H9 (cell line): ENCODE data around the gene FAM174C. TPM values are rescaled to one million over a fixed set of nuclear protein-coding genes. Genes with fewer than 3 reads are reported as not detected.

Experiments
- DNase-seq: peaks from one replicate; pipeline ENCODE4 v3.0.0-alpha.2; 2017
- H2AFZ ChIP-seq: one replicate; pipeline ENCODE4 v1.6.1; 2013; ENCODE audit warnings: mild to moderate bottlenecking, low read length, control low read depth, moderate library complexity
- H2AK5ac ChIP-seq: 2 replicates; pipeline ENCODE4 v1.6.1; 2013; ENCODE audit warnings: low read length, control low read depth, mixed read lengths; ENCODE audit not compliant: insufficient read length
- H2BK120ac ChIP-seq: one replicate; pipeline ENCODE4 v1.6.1; 2013; ENCODE audit warnings: low read depth, mild to moderate bottlenecking, low read length, control low read depth, inconsistent platforms; ENCODE audit not compliant: poor library complexity, severe bottlenecking
- H2BK12ac ChIP-seq: 2 replicates; pipeline ENCODE4 v1.6.1; 2013; ENCODE audit warnings: low read length, control low read depth, mixed read lengths, low read depth; ENCODE audit not compliant: insufficient read length
- H2BK15ac ChIP-seq: 2 replicates; pipeline ENCODE4 v1.6.1; 2013; ENCODE audit warnings: low read depth, low read length, control low read depth
- H2BK20ac ChIP-seq: one replicate; pipeline ENCODE4 v1.6.1; 2013; ENCODE audit warnings: low read depth, mild to moderate bottlenecking, low read length, control low read depth, inconsistent platforms; ENCODE audit not compliant: poor library complexity, severe bottlenecking
- H2BK5ac ChIP-seq: 2 replicates; pipeline ENCODE4 v1.6.1; 2013; ENCODE audit warnings: low read length, control low read depth, mixed read lengths; ENCODE audit not compliant: insufficient read length
- H3K14ac ChIP-seq: 2 replicates; pipeline ENCODE4 v1.6.1; 2013; ENCODE audit warnings: low read length, control low read depth; ENCODE audit not compliant: insufficient read depth
- H3K18ac ChIP-seq: 2 replicates; pipeline ENCODE4 v1.6.1; 2013; ENCODE audit warnings: low read depth, mild to moderate bottlenecking, mixed read lengths, low read length, control low read depth; ENCODE audit not compliant: insufficient read length
- H3K23ac ChIP-seq: 2 replicates; pipeline ENCODE4 v1.6.1; 2013; ENCODE audit warnings: low read length, control low read depth, mixed read lengths, low read depth; ENCODE audit not compliant: insufficient read length
- H3K23me2 ChIP-seq: 2 replicates; pipeline ENCODE4 v1.6.1; 2013; ENCODE audit warnings: low read depth, mild to moderate bottlenecking, mixed read lengths, low read length, control low read depth; ENCODE audit not compliant: insufficient read length, poor library complexity, severe bottlenecking
- H3K27ac ChIP-seq: 2 replicates; pipeline ENCODE4 v1.5.1; 2013; ENCODE audit warnings: low read length, control low read depth, mixed read lengths, low read depth; ENCODE audit not compliant: insufficient read length
- H3K27me3 ChIP-seq: 2 replicates; pipeline ENCODE4 v1.6.1; 2013; ENCODE audit warnings: low read length, control low read depth, inconsistent platforms; ENCODE audit not compliant: insufficient read depth
- H3K4ac ChIP-seq: 2 replicates; pipeline ENCODE4 v1.6.1; 2013; ENCODE audit warnings: low read depth, mild to moderate bottlenecking, control low read depth, inconsistent platforms, low read length, moderate library complexity
- H3K4me1 ChIP-seq: 2 replicates; pipeline ENCODE4 v1.6.1; 2013; ENCODE audit warnings: low read length, control low read depth, inconsistent platforms; ENCODE audit not compliant: insufficient read depth
- H3K4me2 ChIP-seq: 2 replicates; pipeline ENCODE4 v1.6.1; 2013; ENCODE audit warnings: low read length, control low read depth, mixed read lengths; ENCODE audit not compliant: insufficient read length, insufficient read depth
- H3K56ac ChIP-seq: 2 replicates; pipeline ENCODE4 v1.6.1; 2013; ENCODE audit warnings: low read depth, mild to moderate bottlenecking, mixed read lengths, low read length, control low read depth; ENCODE audit not compliant: insufficient read length
- H3K79me1 ChIP-seq: 2 replicates; pipeline ENCODE4 v1.6.1; 2013; ENCODE audit warnings: low read depth, mild to moderate bottlenecking, moderate library complexity, low read length, control low read depth, inconsistent platforms; ENCODE audit not compliant: insufficient read depth, poor library complexity, severe bottlenecking
- H3K79me2 ChIP-seq: 2 replicates; pipeline ENCODE4 v1.6.1; 2013; ENCODE audit warnings: low read length, control low read depth, inconsistent platforms; ENCODE audit not compliant: insufficient read depth
- H3K9ac ChIP-seq: 2 replicates; pipeline ENCODE4 v1.6.1; 2013; ENCODE audit warnings: low read length, control low read depth, mixed read lengths; ENCODE audit not compliant: insufficient read length; ENCODE audit errors: extremely low read depth
- H3K9me3 ChIP-seq: one replicate; pipeline ENCODE4 v1.6.1; 2013; ENCODE audit warnings: low read depth, low read length, inconsistent platforms; ENCODE audit not compliant: control insufficient read depth
- H3T11ph ChIP-seq: one replicate; pipeline ENCODE4 v1.6.1; 2013; ENCODE audit warnings: mild to moderate bottlenecking, low read length, control low read depth, inconsistent platforms
- H4K20me1 ChIP-seq: one replicate; pipeline ENCODE4 v1.6.1; 2013; ENCODE audit not compliant: control insufficient read depth, insufficient read length, insufficient read depth
- H4K5ac ChIP-seq: 2 replicates; pipeline ENCODE4 v1.6.1; 2013; ENCODE audit warnings: low read depth, mild to moderate bottlenecking, mixed read lengths, low read length, control low read depth; ENCODE audit not compliant: insufficient read length
- H4K8ac ChIP-seq: replicated peaks from 2 replicates; pipeline ENCODE4 v1.6.1; 2013; ENCODE audit warnings: low read length, control low read depth, mixed read lengths, low read depth; ENCODE audit not compliant: insufficient read length
- H4K91ac ChIP-seq: 2 replicates; pipeline ENCODE4 v1.6.1; 2013; ENCODE audit warnings: low read depth, mild to moderate bottlenecking, moderate library complexity, mixed read lengths, low read length, control low read depth; ENCODE audit not compliant: insufficient read length
- H3K27ac Mint-ChIP-seq, 3 experiments: 2 replicates in 2 of 3; 3 replicates in 1 of 3; pipeline ENCODE4 v1.8.0; 2020 to 2021; ENCODE audit warnings: mixed read lengths in 3 of 3, mild to moderate bottlenecking in 1 of 3, moderate library complexity in 1 of 3
- H3K27me3 Mint-ChIP-seq: 2 replicates; pipeline ENCODE4 v1.8.0; 2021; ENCODE audit warnings: low read depth, mild to moderate bottlenecking, moderate library complexity, mixed read lengths
- H3K36me3 Mint-ChIP-seq, 3 experiments: 2 replicates in 2 of 3; 3 replicates in 1 of 3; pipeline ENCODE4 v1.8.0; 2020 to 2021; ENCODE audit warnings: low read depth in 3 of 3, mixed read lengths in 3 of 3; ENCODE audit not compliant: insufficient read depth in 1 of 3
- H3K4me1 Mint-ChIP-seq, 2 experiments: 2 replicates each; pipeline ENCODE4 v1.8.0; 2020; ENCODE audit warnings: mixed read lengths in 2 of 2
- H3K4me3 Mint-ChIP-seq, 2 experiments: 2 replicates in 1 of 2; 3 replicates in 1 of 2; pipeline ENCODE4 v1.8.0; 2020 to 2021; ENCODE audit warnings: mild to moderate bottlenecking in 2 of 2, mixed read lengths in 2 of 2, moderate library complexity in 1 of 2
- H3K9me3 Mint-ChIP-seq, 2 experiments: 2 replicates in 1 of 2; 3 replicates in 1 of 2; pipeline ENCODE4 v1.8.0; 2020; ENCODE audit warnings: mild to moderate bottlenecking in 2 of 2, mixed read lengths in 2 of 2, moderate library complexity in 1 of 2
- CTCF ChIP-seq: fragments of 200-600 bp; sonication (generic); conservative IDR thresholded peaks from 3 replicates; pipeline ENCODE4 v1.8.0; 2021; ENCODE audit warnings: antibody characterized with exemption, mild to moderate bottlenecking
- WGBS: extraction: QIAGEN DNeasy Blood & Tissue Kit; methylation state at CpG from one replicate; pipeline ENCODE4 v1.1.7; 2013; ENCODE audit warnings: missing lambda C conversion rate, low lambda C conversion rate, mixed read lengths; ENCODE audit not compliant: insufficient read length; ENCODE audit errors: extremely low coverage; 5-methylcytosine and 5-hydroxymethylcytosine counted together
- total RNA-seq: library from RNA; stranded (reverse); gene quantifications from 2 replicates; pipeline ENCODE4 v1.2.1, GENCODE V29; 2021

FAM174C gene
- total RNA-seq, 1 experiment from 2014 or later = 63.0 TPM

DNA sequence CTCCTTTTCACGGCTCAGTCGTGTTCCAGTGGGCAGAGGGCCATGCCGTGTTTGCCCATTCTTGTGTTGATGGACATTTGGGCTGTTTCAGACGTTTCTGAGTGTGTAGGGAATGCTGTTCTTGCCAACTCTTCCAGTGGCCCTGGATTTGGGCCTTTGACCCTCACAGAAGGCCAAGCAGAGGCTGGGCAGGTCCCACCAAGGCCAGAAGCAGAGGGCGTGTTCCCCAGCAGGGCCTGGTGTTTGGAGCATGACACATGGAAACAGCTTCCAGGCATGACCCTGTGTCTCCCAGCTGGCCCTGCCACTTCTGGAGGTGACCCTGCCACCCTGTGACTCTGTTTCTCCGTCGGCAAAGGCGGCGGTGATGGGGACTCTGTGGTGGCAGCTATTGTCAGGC is 46.2 kb downstream of the FAM174C start:
- Histone ChIP-seq H2AFZ (no peak overlapping the region), H3K23ac (no peak overlapping the region), H3K18ac (no peak overlapping the region), H2BK20ac (no peak overlapping the region), H2AK5ac (no peak overlapping the region), H3K14ac (no peak overlapping the region), H4K20me1 (no peaks in the 10 kb centered on the region), H3K9me3 (no peaks in the 10 kb centered on the region), H3T11ph (no peak overlapping the region), H3K27ac (no peak overlapping the region), H3K4me1 (no peaks in the 10 kb centered on the region), H3K9ac (no peak overlapping the region), H3K79me1 (no peaks in the 10 kb centered on the region), H3K56ac (no peak overlapping the region), H3K27me3 (no peaks in the 10 kb centered on the region), H4K91ac (no peak overlapping the region), H2BK15ac (no peak overlapping the region), H3K23me2 (no peaks in the 10 kb centered on the region), H3K4me2 (no peak overlapping the region), H4K5ac (no peak overlapping the region), H3K79me2 (no peaks in the 10 kb centered on the region), H2BK12ac (no peak overlapping the region), H2BK120ac (no peak overlapping the region), H3K4ac (no peak overlapping the region), H2BK5ac (no peak overlapping the region), H4K8ac (no peak overlapping the region)
- Mint-ChIP-seq H3K27me3 (peaks cover 19% of the 10 kb centered on the region), H3K9me3 (no peaks in the 10 kb centered on the region; a peak in 1 of 5 replicates), H3K27ac (peak overlapping the region in 2 of 3 experiments; percentile 38 to 91; a peak in 2 of 7 replicates), H3K4me3 (no peak overlapping the region; a peak in 1 of 5 replicates), H3K4me1 (no peaks in the 10 kb centered on the region; a peak in 1 of 4 replicates), H3K36me3 (no peaks in the 10 kb centered on the region)
- DNase-seq = no peak
- WGBS = no CpG with 5 or more reads among the region's 9 CpGs
- no peak for TF ChIP-seq CTCF
